HK-2 (cell line): ENCODE data around the gene LARGE1.

Source experiments
- DNase-seq: peaks from one replicate; pipeline ENCODE4 v3.0.0-alpha.2; 2018; ENCODE audit not compliant: unreplicated experiment

The LARGE1 gene

DNA sequence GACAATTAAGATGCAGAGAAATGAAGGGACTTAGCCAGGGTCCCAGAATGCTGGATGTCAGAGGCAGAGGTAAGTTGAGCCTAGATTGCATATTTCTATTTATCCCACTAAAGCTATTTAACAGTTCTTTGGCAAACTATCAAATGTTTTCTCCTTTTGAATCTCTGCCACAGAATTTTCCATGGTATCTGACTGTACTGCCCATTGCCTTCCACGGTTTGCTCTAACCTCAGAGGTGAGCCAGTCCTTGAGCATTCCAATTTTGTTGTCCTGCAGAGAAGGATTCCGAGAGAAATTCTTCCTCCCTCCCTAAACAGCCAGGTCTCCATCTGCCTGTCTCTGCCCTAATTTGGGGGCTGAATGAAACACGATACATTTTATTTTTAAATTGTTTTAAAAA lies 493.8 kb downstream of the LARGE1 start:
- no peak for DNase-seq

- no peak for DNase-seq
These were observed 498.4 kb downstream of the LARGE1 start for GRCh38 chr22:33421859-33422258.

- no peak for DNase-seq
These were observed 501.8 kb downstream of the LARGE1 start for GRCh38 chr22:33418484-33418883.

DNA sequence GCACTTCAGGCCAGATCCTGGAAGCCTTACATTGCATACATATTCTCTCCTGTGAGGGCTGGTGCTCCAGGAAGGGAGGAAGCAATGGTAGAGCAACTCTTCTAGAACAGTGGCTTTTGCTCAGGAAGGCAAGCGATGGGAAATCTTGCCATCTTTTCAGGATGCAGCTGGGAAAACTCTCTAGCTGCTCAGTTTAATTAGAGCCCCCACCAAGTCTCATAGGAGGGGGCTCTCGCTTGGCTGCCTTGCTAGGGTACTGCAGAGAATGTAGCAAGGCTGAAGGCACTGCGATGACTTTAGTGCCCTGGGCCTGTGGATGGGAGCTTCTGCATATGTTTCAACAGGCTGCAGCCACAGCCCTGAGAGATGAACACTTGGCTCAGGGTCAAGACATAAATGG lies 504.9 kb downstream of the LARGE1 start:
- no peak for DNase-seq

DNA sequence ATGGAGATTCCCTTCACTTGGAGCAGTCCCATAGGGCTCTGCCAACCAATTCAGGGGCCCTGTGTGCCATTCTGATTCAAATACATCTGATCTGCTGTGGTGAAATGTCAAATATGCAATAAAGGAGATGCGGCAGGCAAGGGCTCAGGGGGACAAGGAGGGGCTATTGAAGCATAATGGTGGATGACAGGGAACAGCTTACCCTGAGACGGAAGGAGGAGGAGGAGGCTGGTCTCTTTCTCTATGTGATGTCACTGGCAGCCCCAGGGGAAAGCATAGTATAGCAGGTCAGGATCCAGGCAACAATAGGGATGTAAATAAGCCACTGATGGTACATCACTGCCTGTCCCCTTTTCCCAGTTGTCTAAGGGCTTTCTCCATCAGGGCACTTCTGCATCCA lies 511.2 kb downstream of the LARGE1 start:
- no peak for DNase-seq

DNA sequence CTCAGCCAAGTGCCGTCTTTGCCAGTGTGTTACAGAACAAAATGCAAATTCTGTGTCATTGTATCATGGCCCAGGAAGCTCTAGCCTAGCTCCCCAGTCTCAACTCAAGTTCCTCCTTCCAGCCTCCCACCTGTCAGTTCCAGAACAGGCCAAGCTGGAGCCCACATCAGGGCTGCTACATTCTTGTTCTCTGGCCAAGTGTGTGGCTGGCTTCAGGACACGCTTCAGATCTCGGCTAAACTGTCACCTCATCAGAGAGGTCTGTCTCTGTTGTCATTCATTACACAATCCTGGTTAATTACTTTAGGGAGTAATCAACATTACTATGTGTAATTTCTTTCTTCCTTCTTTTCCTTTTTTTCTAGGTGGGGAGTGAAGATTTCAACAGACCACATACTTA lies 515.1 kb downstream of the LARGE1 start:
- DNase-seq: peak; percentile 35

GRCh38 chr22:33404723-33405122 lies 515.6 kb downstream of the LARGE1 start:
- no peak for DNase-seq

DNA sequence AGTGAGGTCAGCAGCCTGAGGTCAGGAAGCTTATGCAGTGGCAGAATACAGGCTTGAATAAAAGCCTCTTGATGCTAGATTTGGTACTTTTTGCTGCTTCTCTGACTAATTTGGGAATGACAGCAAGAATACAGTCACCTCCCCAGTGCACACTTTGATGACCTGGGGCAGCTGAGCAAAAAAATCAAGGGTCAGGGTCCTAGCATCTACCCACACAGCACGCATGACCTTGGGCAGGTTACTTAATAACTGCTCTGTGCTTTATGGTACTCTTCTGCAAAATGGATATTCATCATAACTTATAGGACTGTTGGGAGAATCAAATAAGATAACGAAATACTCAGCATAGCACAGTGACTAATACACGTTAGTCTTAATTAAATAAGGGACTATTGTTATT lies 518.0 kb downstream of the LARGE1 start:
- DNase-seq: no peak

GRCh38 chr22:33401291-33401690 lies 519.0 kb downstream of the LARGE1 start:
- peak; percentile 49 for DNase-seq

DNA sequence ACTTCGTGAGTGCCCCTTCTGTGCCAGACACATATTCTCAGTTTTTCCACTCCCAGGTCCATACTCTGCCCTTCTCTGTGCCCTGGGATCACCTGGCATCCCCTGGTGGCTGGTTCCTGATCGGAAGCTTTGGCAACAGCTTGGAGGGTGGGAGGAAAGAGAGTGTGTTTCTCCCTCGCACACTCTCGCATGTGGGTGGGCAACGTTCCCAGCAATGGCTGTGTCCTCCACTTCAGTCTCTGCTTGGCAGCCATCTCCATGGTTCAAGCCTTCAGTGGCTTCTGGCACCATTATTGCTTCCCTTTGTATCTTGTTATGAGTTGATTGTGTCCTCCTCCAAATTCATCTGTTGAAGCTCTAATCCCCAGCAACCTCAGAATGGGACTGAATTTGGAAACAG lies 519.4 kb downstream of the LARGE1 start:
- DNase-seq: no peak

GRCh38 chr22:33400061-33400840 lies 520.0 kb downstream of the LARGE1 start:
- DNase-seq: peak; percentile 63

GRCh38 chr22:33397381-33397907 lies 522.8 kb downstream of the LARGE1 start:
- no peak for DNase-seq

- no peak for DNase-seq
These were observed 526.8 kb downstream of the LARGE1 start for GRCh38 chr22:33393432-33393831.

DNA sequence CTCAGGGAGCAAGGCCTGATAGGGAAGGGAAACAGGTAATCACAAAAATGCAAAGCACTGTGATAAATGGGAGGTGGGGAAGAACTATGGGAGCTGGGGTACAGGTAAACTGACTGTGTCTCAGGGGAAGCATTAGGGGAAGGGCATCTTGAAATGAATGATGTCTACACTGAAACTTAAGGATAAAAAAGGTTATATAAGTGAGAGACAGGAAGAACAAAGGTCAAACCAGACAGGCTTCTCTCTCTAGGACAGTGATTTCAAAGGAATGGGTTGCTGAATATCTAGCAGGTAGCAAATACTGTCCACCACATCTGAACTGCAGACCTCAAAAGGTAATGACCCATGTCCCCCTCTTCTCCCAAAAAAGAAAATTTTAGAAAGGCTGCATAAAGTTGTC lies 529.0 kb downstream of the LARGE1 start:
- no peak for DNase-seq

GRCh38 chr22:33389936-33390335 lies 530.3 kb downstream of the LARGE1 start:
- no peak for DNase-seq

DNA sequence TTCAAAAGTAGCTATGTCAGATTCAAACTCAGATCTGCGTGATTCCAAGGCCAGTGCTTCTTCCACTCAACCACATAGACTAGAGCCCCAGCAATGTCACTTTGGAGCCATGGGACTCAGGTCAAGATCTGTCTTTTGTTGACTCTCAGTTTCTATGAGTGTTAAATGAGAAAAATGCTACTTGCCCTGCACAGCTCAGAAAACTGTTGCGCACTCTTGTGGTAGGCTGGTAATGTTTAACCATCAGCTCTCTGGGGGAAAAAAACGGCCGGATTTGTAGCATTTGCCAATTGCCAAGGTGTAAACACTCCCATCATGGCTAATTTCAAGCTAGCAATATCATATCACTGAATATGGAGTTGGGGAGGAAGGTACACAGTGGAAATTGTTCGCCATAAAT lies 534.0 kb downstream of the LARGE1 start:
- no peak for DNase-seq

DNA sequence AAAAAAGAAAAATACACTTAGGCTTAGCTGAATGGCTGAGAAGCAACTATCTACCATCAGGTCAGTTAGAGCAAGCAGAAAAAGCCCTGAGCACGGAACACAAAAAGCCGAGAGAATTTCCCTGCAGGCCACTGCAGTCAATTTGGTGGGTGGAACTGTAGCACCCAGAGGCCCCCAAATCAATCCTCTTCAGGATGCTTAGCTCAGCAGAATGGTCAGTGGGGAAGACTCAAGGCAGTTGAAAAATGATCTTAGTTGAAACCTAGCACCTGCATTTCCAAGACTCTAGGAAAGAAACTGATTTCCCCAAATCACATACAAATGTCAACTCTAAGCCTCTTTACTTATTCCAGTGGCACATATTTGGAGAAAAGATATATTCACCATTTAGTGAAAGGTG lies 534.7 kb downstream of the LARGE1 start:
- DNase-seq: no peak

DNA sequence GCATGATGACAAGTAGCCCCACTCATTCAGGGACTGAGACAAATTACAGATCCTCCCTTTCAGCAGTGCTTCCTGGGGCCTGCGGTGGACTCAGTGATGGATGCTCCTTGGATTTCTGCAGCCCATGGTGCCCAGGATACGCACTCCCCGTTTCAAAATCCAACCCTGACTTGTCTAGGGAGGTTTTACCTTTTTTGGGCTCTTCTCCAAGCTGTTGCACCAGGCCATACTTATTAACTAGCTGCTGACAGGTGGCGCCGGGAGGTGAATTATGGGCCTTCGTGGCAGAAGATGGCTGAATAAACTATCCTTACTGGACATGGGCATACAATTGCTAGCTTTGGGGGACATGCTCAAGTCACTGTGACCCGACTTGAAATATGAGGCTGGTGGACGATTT lies 537.8 kb downstream of the LARGE1 start:
- no peak for DNase-seq

DNA sequence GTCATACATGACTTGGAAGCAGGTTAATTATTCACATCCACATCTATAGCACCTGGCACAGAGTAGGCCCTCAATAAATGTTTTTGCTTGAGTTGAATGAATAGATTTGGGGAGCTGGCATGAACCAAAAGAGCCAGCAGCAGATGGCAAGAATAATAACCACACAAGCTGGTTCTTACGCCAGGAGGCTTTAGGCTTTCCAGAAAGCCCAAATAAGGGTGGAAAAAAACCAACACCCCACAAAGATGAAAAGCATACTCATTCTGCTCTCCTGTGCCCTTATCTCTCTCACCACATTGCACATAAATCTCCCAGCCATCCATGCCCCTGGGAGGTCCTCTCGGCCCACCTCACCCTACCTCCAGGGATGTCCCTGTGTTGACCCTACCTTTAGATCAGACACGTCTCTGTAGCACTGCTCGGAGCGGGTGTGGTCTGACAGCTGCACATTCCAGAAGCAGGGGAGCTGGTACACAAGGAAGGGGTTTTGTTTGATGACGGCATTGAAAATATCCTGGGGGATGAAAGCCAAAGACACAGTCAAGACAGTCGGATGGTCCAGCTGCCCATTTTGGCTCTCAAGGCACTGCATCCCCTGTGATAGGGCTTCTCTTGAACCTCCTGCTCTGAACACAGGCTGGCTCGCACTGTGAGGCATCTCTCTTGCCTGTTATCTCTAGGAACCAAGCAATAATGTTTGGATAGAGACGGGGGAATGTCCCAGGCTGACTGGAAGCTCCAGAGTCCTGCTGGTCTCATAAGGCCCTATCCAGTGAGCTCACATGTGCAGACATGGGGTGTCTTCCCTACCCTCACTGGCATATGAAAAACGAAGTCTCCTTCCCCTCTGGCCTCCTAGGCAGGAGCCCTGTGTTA lies 538.5 kb downstream of the LARGE1 start:
- no peak for DNase-seq

- no peak for DNase-seq
These were observed 539.3 kb downstream of the LARGE1 start for GRCh38 chr22:33380789-33381530.

- DNase-seq: no peak
These were observed 540.4 kb downstream of the LARGE1 start for GRCh38 chr22:33379836-33380235.

DNA sequence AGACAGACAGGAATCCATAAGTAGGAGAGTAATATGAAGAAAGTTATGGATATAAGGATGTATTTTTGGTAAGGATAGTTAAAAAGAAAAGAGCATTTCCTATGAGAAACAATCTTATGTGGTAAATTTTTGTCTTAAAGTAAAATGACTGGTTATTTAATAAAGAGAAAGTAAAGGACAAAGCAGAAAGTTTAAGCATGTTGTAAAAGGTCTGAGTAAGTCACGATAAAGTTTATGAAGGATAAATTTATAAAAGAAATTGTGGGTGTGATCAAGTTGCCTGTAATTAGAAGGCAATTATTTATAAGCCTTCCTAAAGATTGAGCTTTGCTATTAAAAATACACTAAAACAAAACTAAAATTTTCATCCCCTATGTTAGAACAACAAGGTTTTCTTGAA lies 547.4 kb downstream of the LARGE1 start:
- no peak for DNase-seq
